ENCODE results near the gene OR4E1.
"Not testable (repeated sequence)": the region's sequence is repeated elsewhere in the genome, so short reads cannot be mapped to it uniquely, and the experiment has no call there.

OR4E1 gene

DNA sequence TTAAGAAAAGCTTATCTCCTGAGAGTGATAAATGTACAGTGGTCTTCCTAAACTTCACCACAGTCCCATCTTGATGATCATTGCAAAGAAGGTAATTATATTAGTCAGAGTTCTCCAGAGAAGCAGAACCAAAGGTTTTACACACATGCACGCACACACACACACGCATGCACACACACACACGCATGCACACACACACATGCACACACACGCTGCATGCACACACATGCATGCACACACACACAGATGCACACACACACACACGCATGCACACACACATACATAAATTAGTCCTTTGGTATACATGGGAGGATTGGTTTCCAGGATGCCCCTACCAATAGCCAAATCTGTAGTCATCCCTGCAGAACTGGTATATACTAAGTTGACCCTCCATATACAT, 19.4 kb downstream of the OR4E1 start:
- in situ Hi-C loops (cut with MboI; ENCODE audit: low sequenced_read_pairs): no loop called here

DNA sequence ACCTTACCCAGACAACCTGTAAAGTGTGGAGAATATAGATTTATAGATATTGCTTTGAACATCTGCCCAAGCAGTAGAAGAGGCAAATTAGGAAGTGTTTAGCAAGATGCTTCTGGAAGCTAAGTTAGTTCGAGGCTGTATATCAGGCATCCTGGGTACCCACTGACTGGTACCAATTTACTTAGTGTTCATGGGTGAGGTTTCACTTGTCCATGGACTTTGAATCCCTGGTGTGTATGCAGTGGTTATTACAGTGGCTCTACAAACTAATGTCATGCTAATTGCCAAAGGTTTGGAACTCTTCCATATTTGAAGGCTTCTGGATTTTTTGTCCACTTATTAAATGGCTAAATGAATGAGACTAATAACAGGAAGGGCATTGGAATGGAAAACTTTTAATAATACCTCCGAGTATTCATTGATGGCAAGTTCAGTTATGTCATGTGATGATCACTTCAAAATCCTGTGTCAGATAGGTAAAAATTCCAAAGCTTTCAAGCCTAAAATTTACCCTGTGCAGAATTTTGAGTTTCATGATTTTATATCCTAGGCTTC, 20.2 kb downstream of the OR4E1 start, which contains the start of gene OR4E2:
Gene OR4E2, plus strand, starts transcription at position 505 of the 555 bp plus-strand sequence. CDS start 11,248 bp downstream, outside the sequence.
- in situ Hi-C loops (cut with MboI; ENCODE audit: low sequenced_read_pairs): no loop called here

DNA sequence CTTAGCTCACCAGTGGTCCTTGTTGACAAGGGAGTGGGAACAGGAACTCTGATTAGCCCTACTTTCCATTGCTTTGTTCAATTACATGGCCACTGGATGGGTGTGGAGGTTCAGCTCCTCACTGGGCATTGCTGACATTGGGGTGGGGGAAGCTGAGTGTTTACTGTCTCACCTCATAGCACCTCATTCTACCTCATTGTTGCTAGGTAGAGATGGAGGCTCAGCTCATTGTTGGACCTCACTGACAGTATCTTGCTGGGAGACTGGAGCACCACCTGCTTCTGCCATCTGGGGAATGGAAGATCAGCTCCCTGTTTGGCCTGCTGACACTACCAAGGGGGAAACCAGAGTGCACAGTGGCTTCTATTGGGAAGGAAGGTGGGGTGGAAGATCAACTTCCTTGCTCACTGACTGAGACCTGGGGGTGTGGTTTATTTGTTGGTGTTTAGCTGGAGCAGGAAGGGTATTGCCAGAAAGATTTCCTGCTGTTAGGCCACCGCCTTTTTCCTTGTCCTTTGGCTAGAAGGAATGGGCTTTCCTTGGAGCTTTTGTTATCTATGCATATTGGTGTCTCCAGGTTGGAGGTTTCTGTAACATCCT, 21.3 kb downstream of the OR4E1 start:
- in situ Hi-C loops (cut with MboI; ENCODE audit: low sequenced_read_pairs): no loop called here

DNA sequence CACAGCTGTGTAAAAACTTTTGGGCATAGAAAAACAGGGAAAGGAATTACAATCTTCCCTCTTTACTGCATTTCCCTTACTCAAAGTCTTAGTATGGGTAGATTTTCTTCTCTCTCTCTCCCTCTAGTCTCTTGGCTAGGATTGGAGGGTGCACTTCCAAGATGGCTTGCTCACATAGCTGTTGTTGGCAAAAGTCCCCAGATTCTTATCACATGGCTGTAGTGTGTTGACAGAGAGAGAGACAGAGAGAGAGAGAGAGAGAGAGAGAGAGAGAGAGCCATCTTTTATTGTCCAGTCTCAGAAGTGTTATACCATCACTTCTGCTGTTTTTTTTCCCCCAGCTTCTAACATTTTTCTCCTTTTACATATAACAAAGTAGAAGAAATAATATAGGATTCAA, 26.2 kb downstream of the OR4E1 start:
- in situ Hi-C loops (cut with MboI; ENCODE audit: low sequenced_read_pairs): no loop called here

DNA sequence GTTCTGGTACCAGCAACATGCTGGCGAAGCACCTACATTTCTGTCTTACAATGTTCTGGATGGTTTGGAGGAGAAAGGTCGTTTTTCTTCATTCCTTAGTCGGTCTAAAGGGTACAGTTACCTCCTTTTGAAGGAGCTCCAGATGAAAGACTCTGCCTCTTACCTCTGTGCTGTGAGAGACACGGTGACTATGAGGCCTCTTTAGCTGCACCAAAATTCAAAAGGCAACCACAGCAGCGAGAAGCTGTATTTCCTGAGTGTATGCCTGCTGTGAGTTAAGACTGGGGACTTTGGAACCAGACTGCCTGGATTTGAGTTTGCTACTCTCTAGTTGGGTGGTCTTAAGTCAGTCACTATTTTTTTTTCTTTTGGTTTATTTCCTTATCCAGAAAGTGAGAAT, 30.2 kb downstream of the OR4E1 start:
- in situ Hi-C loops (cut with MboI; ENCODE audit: low sequenced_read_pairs): no loop called here

DNA sequence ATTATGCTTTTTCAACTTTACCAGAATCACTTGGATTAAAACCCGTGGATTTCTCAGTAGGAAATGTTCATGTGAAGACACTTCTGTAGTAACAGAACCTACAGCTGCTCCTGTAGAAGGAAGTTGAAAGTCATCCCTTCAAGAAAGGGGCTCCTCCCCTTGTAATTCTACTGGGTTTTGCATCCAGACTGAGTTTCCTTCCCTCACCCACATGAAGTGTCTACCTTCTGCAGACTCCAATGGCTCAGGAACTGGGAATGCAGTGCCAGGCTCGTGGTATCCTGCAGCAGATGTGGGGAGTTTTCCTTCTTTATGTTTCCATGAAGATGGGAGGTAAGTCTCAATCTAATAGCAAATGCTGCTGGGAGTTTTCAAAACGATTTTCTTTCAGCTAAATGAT, 30.9 kb downstream of the OR4E1 start:
- in situ Hi-C loops (cut with MboI; ENCODE audit: low sequenced_read_pairs): no loop called here

DNA sequence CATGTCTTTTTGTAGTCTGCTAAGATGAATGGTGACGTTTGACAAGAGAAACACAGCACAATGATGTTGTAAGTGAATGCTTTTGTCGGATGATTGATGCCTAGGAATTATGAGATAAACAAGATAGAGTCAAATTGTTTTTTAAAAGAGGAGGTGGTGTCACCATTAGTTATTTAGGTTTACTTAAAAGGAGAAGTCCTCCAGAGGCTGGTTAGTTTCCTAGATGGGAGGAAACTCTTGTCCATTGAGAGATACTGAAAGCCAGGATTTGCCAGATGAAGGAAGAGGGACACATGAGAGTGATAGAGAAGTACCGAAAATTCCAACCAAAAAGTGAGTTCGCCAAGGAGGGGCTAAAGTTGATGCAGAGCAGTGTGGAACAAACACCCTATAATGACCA, 38.8 kb downstream of the OR4E1 start, which contains the start of gene OR10G2:
Gene OR10G2, minus strand, starts transcription at position 101 of the 400 bp plus-strand sequence. Its CDS starts 98 bp downstream, at position 3.
- in situ Hi-C loops (cut with MboI; ENCODE audit: low sequenced_read_pairs): no loop called here

DNA sequence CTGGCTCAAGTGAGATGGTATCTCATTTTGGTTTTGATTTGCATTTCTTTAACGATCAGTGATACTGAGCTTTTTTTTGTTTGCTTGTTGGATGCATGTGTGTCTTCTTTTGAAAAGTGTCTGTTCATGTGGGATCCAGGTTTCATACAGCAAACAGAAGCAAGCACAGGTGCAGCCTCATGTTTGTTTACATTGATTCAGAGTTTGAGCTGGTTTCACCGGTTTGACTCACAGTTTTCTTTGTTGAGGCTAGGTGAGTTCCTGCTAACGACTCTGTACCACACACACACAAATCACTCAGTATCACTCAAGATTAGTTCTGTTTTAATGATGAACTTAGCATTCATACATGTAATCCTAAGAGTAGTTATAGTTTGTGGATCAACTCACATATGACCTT, 42.5 kb downstream of the OR4E1 start:
- in situ Hi-C loops (cut with MboI; ENCODE audit: low sequenced_read_pairs): no loop called here

DNA sequence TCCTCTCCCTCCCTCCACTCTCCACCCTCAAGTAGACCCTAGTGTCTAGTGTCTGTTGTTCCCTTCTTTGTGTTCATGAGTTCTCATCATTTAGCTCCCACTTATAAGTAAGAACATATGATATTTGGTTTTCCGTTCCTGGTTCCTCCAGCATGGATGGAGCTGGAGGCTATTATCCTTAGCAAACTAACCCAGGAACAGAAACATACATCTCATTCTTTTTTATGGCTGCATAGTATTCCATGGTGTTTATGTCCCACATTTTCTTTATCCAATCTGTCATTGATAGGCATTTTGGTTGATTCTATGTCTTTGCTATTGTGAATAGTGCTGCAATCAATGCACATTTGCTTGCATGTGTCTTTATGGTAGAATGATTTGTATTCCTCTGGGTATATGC, 43.1 kb downstream of the OR4E1 start:
- in situ Hi-C loops (cut with MboI; ENCODE audit: low sequenced_read_pairs): not testable (repeated sequence)

DNA sequence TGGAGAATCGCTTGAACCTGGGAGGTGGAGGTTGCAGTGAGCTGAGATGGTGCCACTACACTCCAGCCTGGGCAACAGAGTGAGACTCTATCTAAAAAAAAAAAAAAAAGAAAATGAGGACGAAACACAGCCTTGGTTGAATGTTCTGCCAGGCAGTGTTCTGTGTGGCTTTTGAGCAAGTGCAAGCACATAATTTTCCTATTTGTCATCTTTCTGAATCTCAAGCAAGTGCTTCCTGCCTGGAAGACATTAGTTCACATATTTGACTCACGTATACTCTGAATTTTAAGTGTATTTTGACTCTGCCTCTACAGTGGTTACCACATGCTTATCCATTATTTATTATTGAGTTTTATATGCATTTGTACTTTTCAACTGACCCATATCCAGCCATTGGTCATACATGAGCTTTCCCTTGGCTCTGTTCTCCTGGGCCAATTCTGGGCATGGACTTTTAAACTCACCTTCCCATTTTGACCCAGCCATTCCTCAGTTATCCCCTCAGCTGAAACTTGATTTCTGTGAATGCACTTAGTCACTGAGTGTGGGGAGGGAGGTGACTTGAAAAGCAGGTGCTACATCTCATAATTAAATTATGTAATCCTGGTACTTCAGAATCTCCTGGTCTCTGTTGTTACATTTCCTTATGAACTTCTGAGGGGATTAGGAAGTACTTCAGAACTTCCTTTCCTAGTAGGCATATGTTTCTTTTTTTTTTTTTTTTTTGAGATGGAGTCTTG, 47.0 kb downstream of the OR4E1 start:
- in situ Hi-C loops (cut with MboI; ENCODE audit: low sequenced_read_pairs): no loop called here
